Measurements from ENCODE around the gene VWA3B. TPM values are rescaled to one million over a fixed set of nuclear protein-coding genes. Genes with fewer than 3 reads are reported as not detected.

VWA3B gene
- total and polyA plus RNA-seq, 2 experiments from 2014 or later = not detected

DNA sequence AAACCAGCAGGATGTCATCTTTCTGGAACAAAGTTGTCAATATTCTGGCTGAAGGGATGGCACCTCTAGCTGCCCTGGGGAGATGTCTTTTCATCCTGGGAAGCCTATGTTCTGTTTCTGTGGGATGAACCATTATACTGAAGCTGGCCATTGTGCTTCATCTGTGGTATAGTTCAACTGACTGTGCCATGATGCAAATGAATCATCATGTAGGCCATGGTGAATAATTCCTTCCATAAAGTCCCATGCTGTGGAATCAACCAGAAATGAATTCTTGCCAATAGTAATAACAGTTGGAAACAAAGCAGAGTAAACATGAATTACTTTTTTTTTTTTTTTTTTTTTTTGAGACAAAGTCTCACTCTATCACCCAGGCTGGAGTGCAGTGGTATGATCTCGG, 195.1 kb downstream of the VWA3B start:
- Histone ChIP-seq H3K4me3 (no peak overlapping the region), H3K36me3 (ENCODE audit: low read depth) (no peaks in the 10 kb centered on the region), H3K9ac (no peak overlapping the region), H4K20me1 (ENCODE audit: insufficient read depth) (no peaks in the 10 kb centered on the region), H3K27ac (no peak overlapping the region), H3F3A (ENCODE audit: insufficient read depth) (no peaks in the 10 kb centered on the region), H3K9me3 (ENCODE audit: low read depth) (no peaks in the 10 kb centered on the region), H3K79me2 (ENCODE audit: insufficient read depth) (no peaks in the 10 kb centered on the region), H3K27me3 (replicated peaks; ENCODE audit: insufficient read depth) (peaks cover 15% of the 10 kb centered on the region), H3K9me2 (ENCODE audit: insufficient read depth) (no peaks in the 10 kb centered on the region), H3K4me1 (ENCODE audit: insufficient read depth) (no peaks in the 10 kb centered on the region), H2AFZ (no peak overlapping the region), H3K4me2 (ENCODE audit: unreplicated experiment) (no peak overlapping the region)
- in situ Hi-C loops (cut with MboI) = no loop called here
- no peak for TF ChIP-seq EZH2 (IDR thresholded peaks at IDR 0.05; ENCODE audit: insufficient read depth, poor library complexity, severe bottlenecking)
- peak; percentile 46 for DNase-seq
- 90 to 100% methylated on average over 1 of the region's 1 CpG for WGBS, 2 experiments (ENCODE audit: low coverage in 1 of 2, low lambda C conversion rate in 2 of 2, missing lambda C conversion rate in 2 of 2)

DNA sequence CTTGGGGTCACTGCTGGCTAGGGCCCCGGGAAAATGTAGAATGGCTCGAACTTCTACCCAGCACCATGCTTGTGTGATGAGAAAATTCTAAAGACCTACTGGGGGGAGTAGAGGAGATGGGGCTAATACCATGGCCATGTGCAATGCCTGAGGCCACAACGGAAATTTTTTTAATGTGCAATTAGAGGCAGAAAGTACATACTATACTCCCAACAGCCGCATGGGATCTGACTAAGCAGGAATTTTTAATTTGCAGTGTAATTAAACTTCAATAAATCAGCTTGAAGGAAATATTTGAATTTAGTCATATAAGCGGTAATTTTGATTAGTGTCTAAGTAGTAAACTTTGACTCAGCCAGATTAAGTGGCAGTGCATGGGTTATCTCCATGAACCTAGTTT, 206.1 kb downstream of the VWA3B start:
- Histone ChIP-seq H3K27me3 (replicated peaks; ENCODE audit: insufficient read depth) (no peaks in the 10 kb centered on the region), H4K20me1 (ENCODE audit: insufficient read depth) (no peaks in the 10 kb centered on the region), H3K4me1 (ENCODE audit: insufficient read depth) (no peaks in the 10 kb centered on the region), H3K9me3 (ENCODE audit: low read depth) (no peaks in the 10 kb centered on the region), H3K4me2 (ENCODE audit: unreplicated experiment) (no peak overlapping the region), H3K27ac (no peak overlapping the region), H3K36me3 (ENCODE audit: low read depth) (no peaks in the 10 kb centered on the region), H3F3A (ENCODE audit: insufficient read depth) (no peaks in the 10 kb centered on the region), H3K9ac (no peak overlapping the region), H2AFZ (no peak overlapping the region), H3K4me3 (no peak overlapping the region), H3K79me2 (ENCODE audit: insufficient read depth) (no peaks in the 10 kb centered on the region), H3K9me2 (ENCODE audit: insufficient read depth) (no peaks in the 10 kb centered on the region)
- in situ Hi-C loops (cut with MboI) = no loop called here
- TF ChIP-seq EZH2 (IDR thresholded peaks at IDR 0.05; ENCODE audit: insufficient read depth, poor library complexity, severe bottlenecking) (no peak), EZH2phosphoT487 (IDR thresholded peaks at IDR 0.05; ENCODE audit: insufficient read depth, low read depth) (no peak)
- 45 to 66% methylated on average over 5 of the region's 5 CpGs for WGBS, 2 experiments (ENCODE audit: low coverage in 1 of 2, low lambda C conversion rate in 2 of 2, missing lambda C conversion rate in 2 of 2)
- no peak for DNase-seq

DNA sequence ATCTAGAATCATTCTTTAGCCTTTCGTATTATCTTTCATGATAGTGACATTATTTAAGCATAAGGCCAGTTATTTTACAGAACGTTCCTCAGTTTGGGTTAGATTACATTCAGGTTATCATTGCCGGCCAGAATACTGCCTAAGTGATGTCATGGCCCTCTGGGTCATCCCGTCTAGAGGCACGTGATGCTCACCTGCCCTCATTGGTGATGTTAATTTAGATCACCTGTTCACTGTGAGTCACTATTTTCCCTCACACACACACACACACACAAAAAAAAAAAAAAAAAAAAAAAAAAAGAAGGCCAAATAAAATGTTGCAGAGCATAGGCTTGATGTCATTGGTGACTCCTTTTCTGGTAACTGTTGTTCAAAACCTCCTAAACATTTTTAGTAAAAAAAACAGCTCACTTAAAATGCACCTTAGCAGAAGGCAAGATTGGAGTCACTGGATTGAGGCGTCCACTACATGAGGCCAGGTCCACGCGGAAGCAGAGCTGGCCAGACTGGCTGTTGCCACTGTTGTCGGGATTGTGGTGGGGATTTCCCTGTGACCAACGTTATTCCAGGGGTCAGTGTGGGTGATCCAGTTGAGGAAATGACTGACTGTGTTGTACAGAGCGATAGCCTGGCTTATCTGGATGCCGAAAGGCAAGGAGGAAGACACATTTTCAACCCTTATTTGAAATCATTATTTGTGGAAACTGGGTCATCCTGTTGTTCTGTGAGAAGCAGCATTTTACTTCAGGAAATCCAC, 207.1 kb downstream of the VWA3B start:
- Histone ChIP-seq H2AFZ (no peak overlapping the region), H3K9me3 (ENCODE audit: low read depth) (no peaks in the 10 kb centered on the region), H3K27ac (no peak overlapping the region), H3F3A (ENCODE audit: insufficient read depth) (no peaks in the 10 kb centered on the region), H3K9me2 (ENCODE audit: insufficient read depth) (no peaks in the 10 kb centered on the region), H3K4me1 (ENCODE audit: insufficient read depth) (no peaks in the 10 kb centered on the region), H3K36me3 (ENCODE audit: low read depth) (no peaks in the 10 kb centered on the region), H3K4me3 (no peak overlapping the region), H3K4me2 (ENCODE audit: unreplicated experiment) (no peak overlapping the region), H3K9ac (no peak overlapping the region), H3K27me3 (replicated peaks; ENCODE audit: insufficient read depth) (no peaks in the 10 kb centered on the region), H3K79me2 (ENCODE audit: insufficient read depth) (no peaks in the 10 kb centered on the region), H4K20me1 (ENCODE audit: insufficient read depth) (no peaks in the 10 kb centered on the region)
- in situ Hi-C loops (cut with MboI) = no loop called here
- no peak for TF ChIP-seq EZH2phosphoT487 (IDR thresholded peaks at IDR 0.05; ENCODE audit: insufficient read depth, low read depth)
- TF ChIP-seq EZH2 (IDR thresholded peaks at IDR 0.05; ENCODE audit: insufficient read depth, poor library complexity, severe bottlenecking) = no peak
- DNase-seq = no peak
- 64 to 70% methylated on average over 12 of the region's 12 CpGs for whole genome bisulfite sequencing, 2 experiments (ENCODE audit: low coverage in 1 of 2, low lambda C conversion rate in 2 of 2, missing lambda C conversion rate in 2 of 2)

DNA sequence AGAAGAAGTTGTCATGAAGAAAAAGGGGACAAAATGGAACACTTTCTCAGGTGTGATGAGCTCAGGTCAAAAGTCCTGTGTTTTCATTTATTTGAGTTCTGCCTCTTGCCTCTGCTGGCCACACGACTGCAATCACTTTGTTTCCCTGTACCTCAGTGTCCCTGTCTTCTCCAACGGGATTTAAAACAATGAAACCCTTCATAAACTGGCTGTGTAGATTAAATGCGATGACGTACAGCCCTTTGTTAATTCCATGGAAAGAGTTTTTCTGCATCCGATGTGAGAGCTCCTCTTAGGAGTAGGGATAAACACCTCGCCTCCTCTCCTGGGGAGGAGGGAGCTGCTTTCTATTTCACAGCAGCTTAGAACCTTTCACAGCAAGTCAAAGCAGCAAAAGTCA, 207.7 kb downstream of the VWA3B start:
- H3K4me1 ChIP-seq (ENCODE audit: insufficient read depth) = no peaks in the 10 kb centered on the region
- no peaks in the 10 kb centered on the region for H3K27me3 ChIP-seq (replicated peaks; ENCODE audit: insufficient read depth)
- no peaks in the 10 kb centered on the region for H3K9me3 ChIP-seq (ENCODE audit: low read depth)
- H3K4me2 ChIP-seq (ENCODE audit: unreplicated experiment) = no peak overlapping the region
- no peak overlapping the region for H3K4me3 ChIP-seq
- H3K79me2 ChIP-seq (ENCODE audit: insufficient read depth) = no peaks in the 10 kb centered on the region
- no peaks in the 10 kb centered on the region for H3F3A ChIP-seq (ENCODE audit: insufficient read depth)
- TF ChIP-seq EZH2 (IDR thresholded peaks at IDR 0.05; ENCODE audit: insufficient read depth, poor library complexity, severe bottlenecking) (no peak), EZH2phosphoT487 (IDR thresholded peaks at IDR 0.05; ENCODE audit: insufficient read depth, low read depth) (no peak)
- in situ Hi-C loops (cut with MboI) = no loop called here
- H3K9me2 ChIP-seq (ENCODE audit: insufficient read depth) = no peaks in the 10 kb centered on the region
- no peak overlapping the region for H3K27ac ChIP-seq
- H3K36me3 ChIP-seq (ENCODE audit: low read depth) = no peaks in the 10 kb centered on the region
- WGBS, 2 experiments (ENCODE audit: low coverage in 1 of 2, low lambda C conversion rate in 2 of 2, missing lambda C conversion rate in 2 of 2) = 44 to 51% methylated on average over 6 of the region's 6 CpGs
- H2AFZ ChIP-seq = no peak overlapping the region
- no peak for DNase-seq
- H3K9ac ChIP-seq = no peak overlapping the region
- H4K20me1 ChIP-seq (ENCODE audit: insufficient read depth) = no peaks in the 10 kb centered on the region
